ENCODE results near the gene ZEB1. TPM values are rescaled to one million over a fixed set of nuclear protein-coding genes. Genes with fewer than 3 reads are reported as not detected.

Gene ZEB1
- total RNA-seq, 1 donor from 2014 or later: 29.9 TPM

DNA sequence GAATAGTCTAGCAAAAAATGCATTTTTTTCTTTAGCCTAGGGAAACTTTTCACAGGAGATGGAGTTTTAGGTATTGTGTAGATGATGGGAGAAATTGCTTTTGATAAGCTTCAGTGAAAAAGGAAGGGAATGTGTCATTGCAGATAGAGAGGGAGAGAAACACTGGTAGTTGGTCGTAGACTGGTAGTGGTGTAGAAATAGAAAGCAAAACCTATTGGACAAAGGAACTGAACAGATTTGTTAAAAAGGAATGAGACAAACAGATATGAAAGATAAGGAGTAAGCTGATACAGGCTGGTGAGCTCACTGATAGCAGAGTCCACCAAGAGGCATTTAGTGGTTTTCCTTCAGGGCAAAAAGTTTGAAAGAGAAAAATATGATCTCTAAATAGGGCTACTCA lies 94.3 kb downstream of the ZEB1 start:
- H3K36me3 Mint-ChIP-seq: peaks cover 3% of the 10 kb centered on the region
- H3K4me1 Mint-ChIP-seq (ENCODE audit: unreplicated experiment): peaks cover 5% of the 10 kb centered on the region
- H3K27me3 Mint-ChIP-seq: no peaks in the 10 kb centered on the region
- no peaks in the 10 kb centered on the region for H3K9me3 Mint-ChIP-seq
- H3K27ac Mint-ChIP-seq: no peak overlapping the region
- DNase-seq (ENCODE audit: extremely low spot score, unreplicated experiment): no peak
- H3K4me3 Mint-ChIP-seq: no peak overlapping the region
- no peak for TF ChIP-seq CTCF (conservative IDR thresholded peaks at IDR 0.05)

- no peaks in the 10 kb centered on the region for H3K36me3 Mint-ChIP-seq
- H3K4me3 Mint-ChIP-seq: no peak overlapping the region
- H3K4me1 Mint-ChIP-seq (ENCODE audit: unreplicated experiment): no peaks in the 10 kb centered on the region
- H3K27ac Mint-ChIP-seq: no peak overlapping the region
- no peak for TF ChIP-seq CTCF (conservative IDR thresholded peaks at IDR 0.05)
- no peaks in the 10 kb centered on the region for H3K27me3 Mint-ChIP-seq
- no peaks in the 10 kb centered on the region for H3K9me3 Mint-ChIP-seq
- no peak for DNase-seq (ENCODE audit: extremely low spot score, unreplicated experiment)
Observed at GRCh38 chr10:31418481-31418880, 99.5 kb downstream of the ZEB1 start.

GRCh38 chr10:31419394-31420063 lies 100.5 kb downstream of the ZEB1 start:
- Mint-ChIP-seq H3K36me3 (no peaks in the 10 kb centered on the region), H3K4me3 (no peak overlapping the region), H3K27me3 (no peaks in the 10 kb centered on the region), H3K27ac (no peak overlapping the region), H3K9me3 (no peaks in the 10 kb centered on the region), H3K4me1 (ENCODE audit: unreplicated experiment) (no peaks in the 10 kb centered on the region)
- DNase-seq (ENCODE audit: extremely low spot score, unreplicated experiment): no peak
- no peak for TF ChIP-seq CTCF (conservative IDR thresholded peaks at IDR 0.05)

- no peak for TF ChIP-seq CTCF (conservative IDR thresholded peaks at IDR 0.05)
- no peak for DNase-seq (ENCODE audit: extremely low spot score, unreplicated experiment)
- Mint-ChIP-seq H3K9me3 (no peaks in the 10 kb centered on the region), H3K27ac (no peak overlapping the region), H3K27me3 (no peaks in the 10 kb centered on the region), H3K4me1 (ENCODE audit: unreplicated experiment) (no peaks in the 10 kb centered on the region), H3K4me3 (no peak overlapping the region), H3K36me3 (no peaks in the 10 kb centered on the region)
Observed at GRCh38 chr10:31421322-31421721, 102.3 kb downstream of the ZEB1 start.

- DNase-seq (ENCODE audit: extremely low spot score, unreplicated experiment): no peak
- Mint-ChIP-seq H3K9me3 (no peaks in the 10 kb centered on the region), H3K4me1 (ENCODE audit: unreplicated experiment) (no peaks in the 10 kb centered on the region), H3K4me3 (no peak overlapping the region), H3K36me3 (no peaks in the 10 kb centered on the region), H3K27me3 (no peaks in the 10 kb centered on the region), H3K27ac (no peak overlapping the region)
- no peak for TF ChIP-seq CTCF (conservative IDR thresholded peaks at IDR 0.05)
Observed at GRCh38 chr10:31422634-31423033, 103.6 kb downstream of the ZEB1 start.

- Mint-ChIP-seq H3K27me3 (no peaks in the 10 kb centered on the region), H3K4me3 (no peak overlapping the region)
- no peak for DNase-seq (ENCODE audit: extremely low spot score, unreplicated experiment)
Observed at GRCh38 chr10:31424473-31424872, 105.5 kb downstream of the ZEB1 start.

More at GRCh38 chr10:31424473-31424872, 105.5 kb downstream of the ZEB1 start:
- Mint-ChIP-seq H3K4me1 (ENCODE audit: unreplicated experiment) (no peaks in the 10 kb centered on the region), H3K9me3 (peaks cover 10% of the 10 kb centered on the region), H3K27ac (no peak overlapping the region), H3K36me3 (no peaks in the 10 kb centered on the region)
- no peak for TF ChIP-seq CTCF (conservative IDR thresholded peaks at IDR 0.05)

All from type B pancreatic cell (in vitro differentiated cells).